Activated naive CD8-positive, alpha-beta T cell treated with anti-CD3 and anti-CD28 coated beads, Interleukin-2, amount 10 ng/mL, durations not matched to agents 7 days and 5 days (primary cell): ENCODE measurements around the gene PDE3B. TPM values are rescaled to one million over a fixed set of nuclear protein-coding genes. Genes with fewer than 3 reads are reported as not detected.
"Not testable (repeated sequence)": the region's sequence is repeated elsewhere in the genome, so short reads cannot be mapped to it uniquely, and the experiment has no call there.

Experiments
- ATAC-seq: fragments of 150-1000 bp; cut with Tn5 transposase; one replicate; pipeline ENCODE4 v1.10.0; 2021; ENCODE audit warnings: low read depth, moderate library complexity
- POLR2A ChIA-PET: fragments of 350-600 bp; sonication (Branson Sonifier 250); formaldehyde crosslinking; loops from one replicate; lab custom pipeline; 2021; ENCODE audit warnings: antibody characterized with exemption; lab: Charles Lee
- DNase-seq: peaks from one replicate; pipeline ENCODE4 v3.0.0; 2021
- H3K27ac Mint-ChIP-seq: one replicate; pipeline ENCODE4 v1.8.0; 2022; ENCODE audit warnings: mild to moderate bottlenecking, mixed read lengths
- H3K27me3 Mint-ChIP-seq: one replicate; pipeline ENCODE4 v1.8.0; 2022; ENCODE audit warnings: mild to moderate bottlenecking, moderate library complexity, mixed read lengths
- H3K36me3 Mint-ChIP-seq: one replicate; pipeline ENCODE4 v1.8.0; 2021; ENCODE audit warnings: mild to moderate bottlenecking, mixed read lengths
- H3K4me1 Mint-ChIP-seq: one replicate; pipeline ENCODE4 v1.8.0; 2021; ENCODE audit warnings: mixed read lengths
- H3K4me3 Mint-ChIP-seq: one replicate; pipeline ENCODE4 v1.8.0; 2022; ENCODE audit warnings: mild to moderate bottlenecking, moderate library complexity, mixed read lengths
- H3K9me3 Mint-ChIP-seq: one replicate; pipeline ENCODE4 v1.8.0; 2021; ENCODE audit warnings: mixed read lengths
- total RNA-seq, 2 experiments: library from RNA; stranded (reverse); gene quantifications; one replicate each; pipeline ENCODE4 v1.2.3, GENCODE V29; 2021

The PDE3B gene
- total RNA-seq, 2 experiments from 2014 or later, result 117 to 125 TPM

DNA sequence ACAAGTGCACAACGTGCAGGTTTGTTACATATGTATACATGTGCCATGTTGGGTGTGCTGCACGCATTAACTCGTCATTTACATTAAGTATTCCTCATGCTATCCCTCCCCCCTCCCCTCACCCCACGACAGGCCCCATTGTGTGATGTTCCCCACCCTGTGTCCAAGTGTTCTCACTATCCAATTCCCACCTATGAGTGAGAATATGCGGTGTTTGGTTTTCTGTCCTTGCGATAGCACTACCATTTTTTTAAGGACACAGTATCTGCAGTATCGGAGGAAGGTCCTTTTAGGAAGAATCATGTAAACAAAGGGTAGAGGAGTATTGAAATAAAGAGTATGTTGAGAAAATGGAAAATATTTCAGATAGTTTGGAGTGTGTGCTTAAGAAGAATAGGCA lies 25.9 kb downstream of the PDE3B start:
- H3K9me3 Mint-ChIP-seq, result peaks cover 6% of the 10 kb centered on the region
- H3K4me3 Mint-ChIP-seq, result no peak overlapping the region
- POLR2A ChIA-PET, result no interaction called here
- ATAC-seq, result no peak
- no peak overlapping the region for H3K27ac Mint-ChIP-seq
- no peaks in the 10 kb centered on the region for H3K27me3 Mint-ChIP-seq
- peaks cover 36% of the 10 kb centered on the region for H3K4me1 Mint-ChIP-seq
- DNase-seq, result no peak
- H3K36me3 Mint-ChIP-seq, result peaks cover 66% of the 10 kb centered on the region

DNA sequence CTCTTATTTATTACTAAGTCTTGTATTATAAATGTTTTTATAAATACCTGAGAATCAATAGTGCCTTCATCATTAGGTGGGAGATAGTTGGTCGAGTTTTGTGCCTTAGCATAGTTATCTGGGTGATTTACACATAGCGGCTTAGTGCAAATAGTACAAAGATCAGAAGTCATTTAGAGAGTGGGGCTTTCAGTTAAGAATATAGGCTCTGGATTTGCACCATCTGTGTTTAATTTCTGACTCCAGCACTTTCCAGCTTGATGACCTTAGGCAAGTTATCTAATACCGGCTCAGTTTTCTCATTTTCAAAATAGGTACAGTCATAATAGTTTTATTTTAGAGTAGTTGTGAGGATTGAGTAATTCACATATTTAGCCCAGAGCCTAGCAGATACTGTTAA lies 26.4 kb downstream of the PDE3B start:
- no peak for DNase-seq
- Mint-ChIP-seq H3K4me3 (no peak overlapping the region), H3K27ac (no peak overlapping the region), H3K27me3 (no peaks in the 10 kb centered on the region), H3K36me3 (peaks cover 66% of the 10 kb centered on the region), H3K9me3 (peaks cover 6% of the 10 kb centered on the region), H3K4me1 (peaks cover 37% of the 10 kb centered on the region)
- POLR2A ChIA-PET, result no interaction called here
- ATAC-seq, result no peak

DNA sequence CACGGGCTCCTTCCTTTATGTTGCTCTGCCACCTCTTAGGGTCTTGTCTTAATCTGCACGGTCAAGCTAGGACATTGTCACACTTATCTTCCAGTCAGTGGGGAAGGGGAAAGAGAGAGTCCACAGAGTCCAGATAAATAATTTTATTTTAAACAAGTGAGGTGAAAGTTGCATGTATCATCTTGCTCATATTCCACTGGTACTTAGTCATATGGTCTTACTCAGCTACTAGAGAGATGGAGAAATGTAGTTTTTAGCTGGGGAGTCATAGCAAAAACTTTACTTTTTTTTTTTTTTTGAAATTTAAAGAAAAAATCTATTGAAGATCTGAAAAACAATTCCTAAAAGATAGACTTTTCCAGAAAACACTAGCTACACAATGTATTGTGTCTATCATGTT lies 29.0 kb downstream of the PDE3B start:
- H3K36me3 Mint-ChIP-seq, result peaks cover 73% of the 10 kb centered on the region
- peaks cover 45% of the 10 kb centered on the region for H3K4me1 Mint-ChIP-seq
- H3K9me3 Mint-ChIP-seq, result peaks cover 5% of the 10 kb centered on the region
- H3K27ac Mint-ChIP-seq, result peak overlapping the region; percentile 47
- ATAC-seq (no peak), DNase-seq (no peak)
- H3K4me3 Mint-ChIP-seq, result no peak overlapping the region
- no peaks in the 10 kb centered on the region for H3K27me3 Mint-ChIP-seq
- POLR2A ChIA-PET, result no interaction called here

DNA sequence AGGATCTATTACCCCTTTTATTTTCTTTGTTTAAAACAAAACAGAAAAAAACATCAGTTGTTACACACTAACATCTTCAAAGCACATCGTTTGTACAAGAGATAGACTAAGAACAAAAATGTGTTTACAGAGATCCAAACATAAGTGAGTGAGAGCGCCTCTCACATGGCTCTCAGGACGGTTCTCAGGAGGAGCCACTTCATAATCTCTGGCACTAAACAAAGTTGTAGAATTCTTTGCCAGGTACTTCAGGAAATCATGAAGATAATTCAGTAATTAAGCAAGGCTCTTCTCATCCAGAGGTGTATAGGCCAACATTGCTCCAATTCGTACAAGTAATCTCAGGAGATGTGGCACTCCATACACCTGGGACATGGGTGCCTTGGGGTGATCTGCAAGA lies 29.8 kb downstream of the PDE3B start:
- H3K27ac Mint-ChIP-seq, result no peak overlapping the region
- H3K27me3 Mint-ChIP-seq, result no peaks in the 10 kb centered on the region
- peaks cover 43% of the 10 kb centered on the region for H3K4me1 Mint-ChIP-seq
- peaks cover 8% of the 10 kb centered on the region for H3K9me3 Mint-ChIP-seq
- H3K36me3 Mint-ChIP-seq, result peaks cover 77% of the 10 kb centered on the region
- POLR2A ChIA-PET, result no interaction called here
- DNase-seq, result no peak
- no peak overlapping the region for H3K4me3 Mint-ChIP-seq
- ATAC-seq, result no peak

DNA sequence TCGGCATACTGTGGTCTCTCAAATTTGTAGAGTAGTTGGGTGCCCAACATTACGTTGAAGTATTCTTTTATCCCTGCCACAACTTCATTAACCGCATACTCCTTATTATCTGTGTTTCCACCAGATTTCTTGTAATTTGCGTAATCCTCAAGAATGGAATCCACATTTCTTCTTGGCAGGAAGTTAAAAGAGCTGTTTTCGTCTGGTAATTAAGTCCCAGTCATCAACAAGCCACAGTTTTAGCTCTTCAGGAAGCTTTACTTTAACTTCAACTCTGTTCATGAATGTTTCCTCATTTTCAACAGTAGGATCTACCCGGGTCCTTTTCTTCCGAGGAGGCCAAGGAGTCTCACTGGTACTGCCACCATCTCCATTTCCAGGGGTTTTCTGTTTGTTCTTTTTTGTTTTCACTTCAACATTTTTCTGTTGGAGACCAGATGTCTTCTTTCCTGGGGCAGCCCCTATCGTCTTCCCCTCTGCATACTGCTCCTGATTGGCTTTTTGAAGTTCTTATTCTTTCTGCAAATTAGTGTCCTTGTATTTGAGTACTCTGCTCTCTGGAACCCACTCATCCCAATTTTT lies 30.3 kb downstream of the PDE3B start:
- ATAC-seq (no peak), DNase-seq (no peak)
- POLR2A ChIA-PET, result no interaction called here
- Mint-ChIP-seq H3K27ac (no peak overlapping the region), H3K4me1 (peaks cover 39% of the 10 kb centered on the region), H3K4me3 (no peak overlapping the region), H3K9me3 (peaks cover 10% of the 10 kb centered on the region), H3K27me3 (no peaks in the 10 kb centered on the region), H3K36me3 (peaks cover 76% of the 10 kb centered on the region)

DNA sequence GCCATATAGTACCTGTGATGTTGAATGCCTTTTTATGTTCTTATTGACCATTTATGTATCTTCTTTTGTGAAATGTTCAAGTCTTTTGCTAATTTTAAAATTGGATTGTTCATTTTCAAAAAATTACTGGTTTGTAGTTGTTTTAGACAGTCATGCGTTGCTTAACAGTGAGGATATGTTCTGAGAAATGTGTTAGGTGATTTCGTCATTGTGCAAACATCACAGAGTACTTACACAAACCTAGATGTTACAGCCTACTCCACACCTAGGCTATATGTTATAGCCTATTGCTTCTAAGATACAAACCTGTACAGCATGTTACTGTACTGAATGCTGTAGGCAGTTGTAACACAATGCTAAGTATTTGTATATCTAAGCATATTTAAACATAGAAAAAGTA lies 32.5 kb downstream of the PDE3B start:
- peaks cover 30% of the 10 kb centered on the region for H3K4me1 Mint-ChIP-seq
- ATAC-seq, result no peak

DNA sequence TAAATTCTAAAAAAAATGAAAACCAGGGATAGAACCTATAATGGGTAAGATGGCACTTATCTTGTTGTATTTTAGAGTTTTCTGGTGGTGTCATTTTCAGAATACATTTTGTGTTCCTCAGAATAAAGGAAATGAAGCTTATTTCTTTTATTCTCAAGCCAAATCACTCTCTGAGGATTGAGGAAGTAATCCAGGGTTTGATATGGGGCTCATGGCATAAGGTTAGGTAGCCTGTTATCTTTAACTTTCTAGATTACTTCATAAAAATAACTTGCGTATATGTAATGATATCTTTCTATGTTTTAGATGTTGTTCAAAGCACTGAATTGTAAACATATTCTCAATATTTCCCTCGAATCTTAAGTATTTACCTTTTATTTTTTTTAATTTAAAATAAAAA lies 33.5 kb downstream of the PDE3B start:
- peaks cover 32% of the 10 kb centered on the region for H3K4me1 Mint-ChIP-seq
- ATAC-seq, result no peak

More for the DNA sequence above, 32.5 kb downstream of the PDE3B start:
- Mint-ChIP-seq H3K4me3 (no peak overlapping the region), H3K27me3 (no peaks in the 10 kb centered on the region), H3K36me3 (peaks cover 77% of the 10 kb centered on the region), H3K9me3 (peaks cover 19% of the 10 kb centered on the region), H3K27ac (no peak overlapping the region)
- POLR2A ChIA-PET, result no interaction called here
- DNase-seq, result no peak

DNA sequence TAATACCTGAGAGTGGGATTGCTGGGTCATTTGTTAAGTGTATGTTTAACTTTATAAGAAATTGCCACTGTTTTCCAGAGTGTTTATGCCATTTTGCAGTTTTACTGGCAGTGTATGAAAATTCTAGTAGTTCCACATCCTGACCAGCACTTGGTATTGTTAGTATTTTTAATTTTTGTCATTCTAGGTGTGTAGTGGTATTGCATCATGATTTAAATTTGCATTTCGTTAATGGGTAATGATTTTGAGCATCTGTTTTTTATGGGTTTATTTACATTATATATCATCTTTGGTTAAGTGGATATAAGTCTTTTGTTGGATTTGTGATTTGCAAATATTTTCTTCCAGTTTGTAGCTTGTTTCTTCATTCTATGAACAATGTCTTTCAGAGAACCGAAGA lies 34.7 kb downstream of the PDE3B start:
- H3K27ac Mint-ChIP-seq, result peak overlapping the region; percentile 16
- POLR2A ChIA-PET, result no interaction called here
- peaks cover 16% of the 10 kb centered on the region for H3K9me3 Mint-ChIP-seq
- DNase-seq (no peak), ATAC-seq (no peak)
- no peaks in the 10 kb centered on the region for H3K27me3 Mint-ChIP-seq
- H3K36me3 Mint-ChIP-seq, result peaks cover 74% of the 10 kb centered on the region
- H3K4me3 Mint-ChIP-seq, result no peak overlapping the region
- H3K4me1 Mint-ChIP-seq, result peaks cover 30% of the 10 kb centered on the region

More for the DNA sequence above, 33.5 kb downstream of the PDE3B start:
- Mint-ChIP-seq H3K27me3 (no peaks in the 10 kb centered on the region), H3K9me3 (peaks cover 19% of the 10 kb centered on the region), H3K36me3 (peaks cover 80% of the 10 kb centered on the region), H3K4me3 (no peak overlapping the region), H3K27ac (no peak overlapping the region)
- POLR2A ChIA-PET, result no interaction called here
- DNase-seq, result no peak

DNA sequence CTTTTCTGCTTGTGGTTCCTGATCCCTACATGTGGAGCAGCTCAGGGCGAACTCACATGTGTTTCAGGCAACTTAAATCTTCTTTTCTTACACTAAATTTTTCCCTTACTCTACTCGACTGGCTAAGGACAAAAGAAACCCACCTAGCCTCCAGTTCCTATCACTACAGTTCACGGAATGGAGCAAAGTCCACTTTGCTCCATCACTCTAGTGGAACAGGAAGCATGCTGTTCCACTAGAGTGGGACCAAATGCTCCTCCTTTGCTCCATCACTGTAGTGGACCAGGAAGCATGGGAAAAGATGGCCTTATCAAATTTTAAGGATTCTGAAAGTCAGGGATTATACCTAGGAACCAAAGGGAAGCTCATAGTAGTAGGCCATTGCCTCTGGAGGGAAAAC lies 36.1 kb downstream of the PDE3B start:
- no peak overlapping the region for H3K27ac Mint-ChIP-seq
- peaks cover 33% of the 10 kb centered on the region for H3K4me1 Mint-ChIP-seq
- DNase-seq (no peak), ATAC-seq (no peak)
- no peak overlapping the region for H3K4me3 Mint-ChIP-seq
- H3K9me3 Mint-ChIP-seq, result peaks cover 16% of the 10 kb centered on the region
- peaks cover 72% of the 10 kb centered on the region for H3K36me3 Mint-ChIP-seq
- no peaks in the 10 kb centered on the region for H3K27me3 Mint-ChIP-seq
- POLR2A ChIA-PET, result no interaction called here

DNA sequence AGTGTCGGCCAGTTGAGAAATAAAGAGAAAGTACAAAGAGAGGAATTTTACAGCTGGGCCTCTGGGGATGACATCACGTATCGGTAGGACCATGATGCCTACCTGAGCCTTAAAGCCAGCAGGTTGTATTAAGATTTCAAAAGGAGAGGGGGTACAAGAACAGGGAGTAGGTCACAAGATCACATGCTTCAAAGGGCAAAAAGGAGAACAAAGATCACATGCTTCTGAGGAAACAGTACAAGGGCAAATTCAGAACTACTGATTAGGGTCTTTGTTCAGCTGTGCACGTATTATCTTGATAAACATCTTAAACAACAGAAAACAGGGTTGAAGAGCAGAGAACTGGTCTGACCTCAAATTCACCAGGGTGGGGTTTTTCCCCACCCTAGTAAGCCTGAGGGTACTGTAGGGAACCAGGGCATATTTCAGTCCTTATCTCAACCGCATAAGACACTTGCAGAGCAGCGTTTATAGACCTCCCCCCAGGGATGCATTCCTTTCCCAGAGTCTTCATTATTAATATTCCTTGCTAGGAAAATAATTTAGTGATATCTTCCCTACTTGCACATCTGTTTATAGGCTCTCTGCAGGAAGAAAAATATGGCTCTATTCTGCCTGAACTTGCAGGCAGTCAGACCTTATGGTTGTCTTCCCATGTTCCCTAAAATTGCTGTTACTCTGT lies 40.8 kb downstream of the PDE3B start:
- peaks cover 60% of the 10 kb centered on the region for H3K36me3 Mint-ChIP-seq
- not testable (repeated sequence) for H3K27me3 Mint-ChIP-seq, H3K4me3 Mint-ChIP-seq, DNase-seq, H3K9me3 Mint-ChIP-seq, ATAC-seq
- H3K4me1 Mint-ChIP-seq, result peaks cover 29% of the 10 kb centered on the region
- H3K27ac Mint-ChIP-seq, result peak overlapping the region; percentile 9
- POLR2A ChIA-PET, result interaction anchor here (1.1 kb wide), 1 partner anchor 40 kb away, joined by 3 read pairs; no protein-coding TSS in a partner anchor

DNA sequence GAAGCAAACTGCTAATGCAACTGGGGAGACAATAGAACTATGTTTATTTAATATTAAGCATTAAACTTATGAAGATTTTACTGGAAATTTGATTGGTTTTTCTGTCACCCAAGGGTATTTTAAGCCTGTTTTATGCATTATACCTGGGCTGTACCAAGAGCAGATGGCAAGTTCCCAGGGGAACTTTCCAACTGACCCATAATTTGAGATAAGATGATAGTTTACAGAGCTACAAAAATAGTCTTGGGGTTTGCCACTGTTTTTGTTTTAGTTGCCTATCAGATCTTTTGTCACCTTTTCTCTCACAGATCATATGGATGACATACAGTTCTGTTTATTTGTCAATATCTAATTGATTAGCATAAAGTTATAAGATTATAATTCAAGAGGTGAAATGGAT lies 43.9 kb downstream of the PDE3B start:
- peaks cover 5% of the 10 kb centered on the region for H3K9me3 Mint-ChIP-seq
- POLR2A ChIA-PET, result interaction anchor here (0.7 kb wide), 1 partner anchor 1005 kb away, joined by 4 read pairs; no protein-coding TSS in a partner anchor
- H3K4me1 Mint-ChIP-seq, result peaks cover 29% of the 10 kb centered on the region
- DNase-seq (no peak), ATAC-seq (no peak)
- no peak overlapping the region for H3K27ac Mint-ChIP-seq
- H3K4me3 Mint-ChIP-seq, result no peak overlapping the region
- no peaks in the 10 kb centered on the region for H3K27me3 Mint-ChIP-seq
- peaks cover 55% of the 10 kb centered on the region for H3K36me3 Mint-ChIP-seq

DNA sequence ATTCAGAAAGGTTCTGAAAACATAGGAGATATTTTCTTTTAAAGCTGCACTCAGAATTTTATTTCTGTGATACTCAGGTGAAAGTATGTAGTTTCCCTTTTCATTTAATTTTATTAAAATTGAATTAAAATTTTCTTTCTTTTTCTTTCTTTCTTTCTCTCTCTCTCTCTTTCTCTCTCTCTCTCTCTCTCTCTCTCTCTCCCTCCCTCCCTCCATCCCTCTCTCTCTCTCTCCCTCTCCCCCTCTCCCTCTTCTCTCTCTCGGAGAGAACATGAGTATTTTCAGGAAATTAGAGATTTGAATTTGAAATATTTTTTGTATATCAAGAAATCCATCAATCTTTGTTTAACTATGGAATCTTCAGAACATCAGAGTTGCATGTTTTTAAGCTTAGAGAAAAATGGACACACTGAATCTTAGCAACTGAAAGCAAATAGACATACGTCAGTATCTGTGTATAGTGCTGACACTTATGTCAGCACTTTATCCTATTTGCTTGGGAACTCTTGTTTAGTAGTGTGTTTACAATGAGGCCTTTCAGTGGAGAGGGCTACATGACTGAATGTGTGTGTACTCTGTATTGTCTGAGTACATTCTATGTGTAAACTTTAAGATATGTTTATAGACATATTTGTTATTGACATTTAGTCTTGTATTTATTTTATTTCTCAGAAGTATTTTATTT lies 44.5 kb downstream of the PDE3B start:
- Mint-ChIP-seq H3K27ac (no peak overlapping the region), H3K4me3 (no peak overlapping the region), H3K36me3 (peaks cover 60% of the 10 kb centered on the region), H3K4me1 (peaks cover 29% of the 10 kb centered on the region), H3K9me3 (peaks cover 8% of the 10 kb centered on the region), H3K27me3 (no peaks in the 10 kb centered on the region)
- POLR2A ChIA-PET, result interaction anchor here (0.7 to 1.6 kb wide), 3 partner anchors 43 to 1005 kb away, joined by 4 read pairs; no protein-coding TSS in a partner anchor
- no peak for ATAC-seq
- DNase-seq, result no peak

DNA sequence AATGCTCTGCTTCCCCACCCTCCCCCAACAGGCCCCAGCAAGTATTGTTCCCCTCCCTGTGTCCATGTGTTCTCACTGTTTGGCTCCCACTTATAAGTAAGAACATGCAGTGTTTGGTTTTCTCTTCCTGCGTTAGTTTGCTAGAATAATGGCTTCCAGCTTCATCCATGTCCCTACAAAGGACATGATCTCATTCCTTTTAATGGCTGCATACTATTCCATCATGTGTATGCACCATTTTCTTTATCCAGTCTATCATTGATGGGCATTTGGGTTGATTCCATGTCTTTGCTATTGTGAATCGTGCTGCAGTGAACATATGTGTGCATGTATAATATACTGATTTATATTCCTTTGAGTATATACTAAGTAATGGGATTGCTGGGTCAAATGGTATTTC lies 52.1 kb downstream of the PDE3B start:
- Mint-ChIP-seq H3K9me3 (peaks cover 21% of the 10 kb centered on the region), H3K36me3 (peaks cover 59% of the 10 kb centered on the region), H3K4me1 (peaks cover 34% of the 10 kb centered on the region)
- not testable (repeated sequence) for H3K4me3 Mint-ChIP-seq, DNase-seq, H3K27me3 Mint-ChIP-seq, H3K27ac Mint-ChIP-seq, ATAC-seq
- POLR2A ChIA-PET, result interaction anchor here (0.7 kb wide), 1 partner anchor 245 kb away, joined by 3 read pairs; no protein-coding TSS in a partner anchor
